Panc1 (cell line): ENCODE data around the gene COPS4. TPM values are rescaled to one million over a fixed set of nuclear protein-coding genes. Genes with fewer than 3 reads are reported as not detected.

Experiments
- ATAC-seq: fragments of 200-7000 bp; cut with Tn5 transposase; 2 replicates; pipeline ENCODE4 v1.9.1; 2020; ENCODE audit warnings: mild to moderate bottlenecking, moderate library complexity
- BruUV-seq: library from RNA; stranded (reverse); fragments of 400-500 nt; replicated peaks from 2 replicates; lab custom pipeline; 2021; lab: Mats Ljungman, UMichigan
- CTCF ChIA-PET: fragments of 300-600 bp; sonication (Branson Sonifier 250); formaldehyde crosslinking; loops from one replicate; lab custom pipeline; 2022; ENCODE audit warnings: antibody characterized with exemption; lab: Charles Lee
- POLR2A ChIA-PET: fragments of 300-600 bp; sonication (Branson Sonifier 250); formaldehyde crosslinking; loops from one replicate; lab custom pipeline; 2022; ENCODE audit warnings: antibody characterized with exemption; lab: Charles Lee
- DNase-seq: peaks from one replicate; pipeline ENCODE4 v3.0.0-alpha.2; 2010; ENCODE audit warnings: low read depth, low spot score
- H3K27ac ChIP-seq: 2 replicates; pipeline ENCODE4 v1.5.1; 2011; ENCODE audit warnings: mild to moderate bottlenecking, low read length, inconsistent platforms
- H3K27me3 ChIP-seq: fragments of 200-500 bp; sonication (Bioruptor generic); 2 replicates; pipeline ENCODE4 v1.6.0; 2014; ENCODE audit warnings: low read length, inconsistent platforms; ENCODE audit not compliant: control insufficient read depth, insufficient read depth
- H3K36me3 ChIP-seq: fragments of 200-500 bp; sonication (Bioruptor generic); 2 replicates; pipeline ENCODE4 v1.5.1; 2014; ENCODE audit warnings: inconsistent platforms, mild to moderate bottlenecking, low read length, moderate library complexity; ENCODE audit not compliant: control insufficient read depth, insufficient read depth
- H3K4me1 ChIP-seq: 2 replicates; pipeline ENCODE4 v1.5.1; 2011; ENCODE audit warnings: inconsistent platforms, mild to moderate bottlenecking, low read length, moderate library complexity; ENCODE audit not compliant: control insufficient read depth, insufficient read depth
- H3K4me3 ChIP-seq, 2 experiments: 2 replicates each; pipeline ENCODE4 v1.5.1; 2011 to 2012; ENCODE audit warnings: low read depth in 2 of 2, low read length in 2 of 2, mild to moderate bottlenecking in 2 of 2, inconsistent platforms in 1 of 2, moderate library complexity in 1 of 2
- H3K9me3 ChIP-seq: fragments of 200-500 bp; sonication (Bioruptor generic); 2 replicates; pipeline ENCODE4 v1.5.1; 2014; ENCODE audit warnings: low read depth, mild to moderate bottlenecking, inconsistent platforms, low read length, moderate library complexity; ENCODE audit not compliant: control insufficient read depth, insufficient read depth
- CTCF ChIP-seq: fragments of 450-650 bp; IDR thresholded peaks from 2 replicates; pipeline ENCODE4 v1.5.1; 2017; ENCODE audit warnings: mild to moderate bottlenecking
- POLR2AphosphoS5 ChIP-seq: IDR thresholded peaks from 2 replicates; pipeline ENCODE4 v1.6.1; 2012; ENCODE audit warnings: mild to moderate bottlenecking, low read depth, low read length, moderate library complexity
- REST ChIP-seq, 2 experiments: IDR thresholded peaks; 2 replicates each; pipeline ENCODE4 v1.6.1; 2011 to 2012; ENCODE audit warnings: low read depth in 2 of 2, control low read depth in 1 of 2, low read length in 1 of 2, mild to moderate bottlenecking in 1 of 2, moderate library complexity in 1 of 2; ENCODE audit not compliant: insufficient read depth in 1 of 2
- SIN3A ChIP-seq: IDR thresholded peaks from 2 replicates; pipeline ENCODE4 v1.6.1; 2012; ENCODE audit warnings: low read depth, mild to moderate bottlenecking, low read length, moderate library complexity, borderline replicate concordance; ENCODE audit not compliant: insufficient read depth
- TCF7L2 ChIP-seq: IDR thresholded peaks from 2 replicates; pipeline ENCODE4 v1.6.1; 2011; ENCODE audit warnings: mild to moderate bottlenecking, low read depth, low read length, inconsistent platforms
- in situ Hi-C: cut with HindIII; loops from 2 replicates; pipeline ENCODE4 v1.10.0; 2016; ENCODE audit warnings: low sequenced_read_pairs, low pct_unique_long_range_greater_than_20kb
- intact Hi-C: fragments of 100-400 bp; cut with micrococcal nuclease; formaldehyde crosslinking; loops from one replicate; pipeline ENCODE4 v1.10.0; 2022; ENCODE audit not compliant: unreplicated experiment
- total RNA-seq: library from RNA; stranded (reverse); gene quantifications from one replicate; pipeline ENCODE4 v1.2.1, GENCODE V29; 2021; ENCODE audit not compliant: unreplicated experiment

COPS4 gene
- total RNA-seq, 1 experiment from 2014 or later, result 23.7 TPM

GRCh38 chr4:83028976-83029375, 6.0 kb upstream of the COPS4 start:
- no peaks in the 10 kb centered on the region for H3K9me3 ChIP-seq
- intact Hi-C loops (no loop called here), in situ Hi-C loops (no loop called here)
- ATAC-seq (no peak), DNase-seq (no peak)
- no peak for TF ChIP-seq TCF7L2
- no TSS peak for BruUV-seq
- H3K36me3 ChIP-seq, result no peaks in the 10 kb centered on the region
- H3K4me3 ChIP-seq, result no peak overlapping the region
- POLR2A ChIA-PET, result no interaction called here
- no peaks in the 10 kb centered on the region for H3K27me3 ChIP-seq
- no peaks in the 10 kb centered on the region for H3K4me1 ChIP-seq
- no peak overlapping the region for H3K27ac ChIP-seq
- CTCF ChIA-PET, result no interaction called here

- Histone ChIP-seq H3K27ac (no peak overlapping the region), H3K4me3 (no peak overlapping the region), H3K9me3 (no peaks in the 10 kb centered on the region), H3K27me3 (no peaks in the 10 kb centered on the region), H3K36me3 (no peaks in the 10 kb centered on the region), H3K4me1 (no peaks in the 10 kb centered on the region)
- BruUV-seq, result no TSS peak
- ChIA-PET POLR2A (no interaction called here), CTCF (no interaction called here)
- no peak for TF ChIP-seq REST (IDR thresholded peaks at IDR 0.05; ENCODE audit: insufficient read depth in 1 of 2, low read depth in 2 of 2, low read length in 1 of 2)
- no peak for TF ChIP-seq SIN3A
- TF ChIP-seq POLR2AphosphoS5, result no peak
- no peak for TF ChIP-seq TCF7L2
- TF ChIP-seq CTCF, result no peak
- ATAC-seq (no peak), DNase-seq (no peak)
- in situ Hi-C loops (no loop called here), intact Hi-C loops (no loop called here)
Measured at GRCh38 chr4:83029688-83030087, 5.3 kb upstream of the COPS4 start.

GRCh38 chr4:83036991-83037665, 2.1 kb downstream of the COPS4 start:
- ATAC-seq, result no peak
- in situ Hi-C loops, result no loop called here
- H3K27me3 ChIP-seq, result no peaks in the 10 kb centered on the region
- peaks cover 5% of the 10 kb centered on the region; the same call in 1 of the 2 replicates for H3K36me3 ChIP-seq
- peaks cover 16% of the 10 kb centered on the region for H3K4me1 ChIP-seq
- peak overlapping the region; percentile 51; the same call in 1 of the 2 replicates for H3K27ac ChIP-seq
- H3K4me3 ChIP-seq, result peak overlapping the region; percentile 16 to 86; a peak in 3 of 4 replicates
- no peak for TF ChIP-seq TCF7L2
- no peak for TF ChIP-seq REST (IDR thresholded peaks at IDR 0.05; ENCODE audit: insufficient read depth in 1 of 2, low read depth in 2 of 2, low read length in 1 of 2)
- no peak for TF ChIP-seq POLR2AphosphoS5
- no peak for TF ChIP-seq SIN3A
- TF ChIP-seq CTCF, result no peak
- POLR2A ChIA-PET, result interaction anchor here (0.5 to 0.6 kb wide), 3 partner anchors 26 to 244 kb away, joined by 3 to 4 read pairs (median 3); no protein-coding TSS in a partner anchor
- intact Hi-C loops, result no loop called here
- no TSS peak for BruUV-seq
- no peaks in the 10 kb centered on the region for H3K9me3 ChIP-seq
- CTCF ChIA-PET, result no interaction called here
- DNase-seq, result no peak
